Upper lobe of left lung (tissue), 6 donors: ENCODE results near the gene HTR1E. TPM values are rescaled to one million over a fixed set of nuclear protein-coding genes. Genes with fewer than 3 reads are reported as not detected.

ENCODE experiments used
- ATAC-seq, 2 donors: fragments of 200-7000 bp; cut with Tn5 transposase; one replicate each; pipeline ENCODE4 v1.9.1; 2022; ENCODE audit warnings: mild to moderate bottlenecking in 2 of 2, moderate library complexity in 2 of 2; ENCODE audit not compliant: low FRiP score in 2 of 2
- DNase-seq, 2 donors: peaks; one replicate each; pipeline ENCODE4 v3.0.0-alpha.2; 2019 to 2020
- H3K27ac ChIP-seq, 4 donors: fragments of 200-600 bp; sonication (generic); one replicate each; pipeline ENCODE4 v1.5.1; 2016 to 2019
- H3K27me3 ChIP-seq, 4 donors: fragments of 200-600 bp; sonication (generic); one replicate each; pipeline ENCODE4 v1.5.1; 2017 to 2019
- H3K36me3 ChIP-seq, 4 donors: fragments of 200-600 bp; sonication (generic); one replicate each; pipeline ENCODE4 v1.5.1; 2016 to 2019
- H3K4me1 ChIP-seq, 4 donors: fragments of 200-600 bp; sonication (generic); one replicate each; pipeline ENCODE4 v1.5.1; 2018 to 2019
- H3K4me3 ChIP-seq, 4 donors: fragments of 200-600 bp; sonication (generic); one replicate each; pipeline ENCODE4 v1.5.1; 2017 to 2019; ENCODE audit warnings: mild to moderate bottlenecking in 2 of 4, moderate library complexity in 1 of 4
- H3K9me3 ChIP-seq, 4 donors: fragments of 200-600 bp; sonication (generic); one replicate each; pipeline ENCODE4 v1.5.1; 2018 to 2019
- EP300 ChIP-seq, 4 donors: sonication (generic); formaldehyde crosslinking; IDR thresholded peaks; one replicate each; pipeline ENCODE4 v1.5.1; 2017; ENCODE audit warnings: antibody characterized with exemption in 4 of 4, control low read depth in 2 of 4
- POLR2A ChIP-seq, 4 donors: fragments of 450-650 bp; IDR thresholded peaks; one replicate each; pipeline ENCODE4 v1.5.1; 2016 to 2017; ENCODE audit warnings: antibody characterized with exemption in 4 of 4, mild to moderate bottlenecking in 2 of 4
- POLR2AphosphoS5 ChIP-seq, 2 donors: sonication (generic); formaldehyde crosslinking; IDR thresholded peaks; one replicate each; pipeline ENCODE4 v1.5.1; 2017; ENCODE audit warnings: antibody characterized with exemption in 2 of 2
- WGBS, 2 donors: methylation state at CpG; one replicate each; pipeline ENCODE4 v1.1.5; 2017 to 2018; 5-methylcytosine and 5-hydroxymethylcytosine counted together
- total RNA-seq, 6 donors: library from RNA; depleted of rRNA in 4 of 6; stranded (reverse); fragments of >200 nt in 4 of 6; gene quantifications; one replicate each; pipeline versions ENCODE4 v1.1.0 to v1.2.1, GENCODE V29; 2016 to 2021
- TF ChIP-seq, protein P1 (sequence below), 6 experiments: fragments of 450-650 bp in 4 of 6; fragments of 200-600 bp in 2 of 6; sonication (generic) in 2 of 6; IDR thresholded peaks; one replicate each; pipeline ENCODE4 v1.5.1; 2016 to 2019; ENCODE audit warnings: antibody characterized with exemption in 6 of 6
- donor health status: DM: no; HTN: no; CAD: no; lungs with moderate emphysema.
- donor health status: DM: no; HTN: yes; CAD: no; lungs with severe emphysema.

The HTR1E gene
- total RNA-seq, 6 donors from 2014 or later = not detected

DNA sequence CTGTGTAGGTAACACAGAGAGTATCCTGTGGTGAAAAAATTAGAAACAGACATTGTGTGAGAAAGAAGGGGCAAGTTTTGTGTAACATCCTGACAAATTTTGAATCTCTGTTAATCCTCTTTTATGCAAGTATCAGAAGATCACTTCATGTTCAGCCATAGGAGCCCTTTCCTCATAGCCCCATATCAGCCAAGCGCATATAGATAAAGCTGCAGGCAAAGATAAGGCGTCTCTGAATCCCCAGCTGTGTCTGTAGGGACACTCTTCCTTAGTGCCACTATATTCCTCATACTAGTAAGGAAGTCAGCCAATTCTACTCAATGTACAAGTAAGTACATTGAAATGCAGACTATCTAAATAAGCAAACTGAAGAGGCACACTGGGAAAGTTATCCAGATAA lies 22.3 kb downstream of the HTR1E start:
- Histone ChIP-seq H3K9me3 (no peaks in the 10 kb centered on the region), H3K27ac (no peak overlapping the region), H3K4me1 (no peaks in the 10 kb centered on the region), H3K27me3 (no peaks in the 10 kb centered on the region), H3K4me3 (no peak overlapping the region), H3K36me3 (no peaks in the 10 kb centered on the region)
- TF ChIP-seq POLR2AphosphoS5 (IDR thresholded peaks at IDR 0.05) = no peak
- TF ChIP-seq, protein P1, sequence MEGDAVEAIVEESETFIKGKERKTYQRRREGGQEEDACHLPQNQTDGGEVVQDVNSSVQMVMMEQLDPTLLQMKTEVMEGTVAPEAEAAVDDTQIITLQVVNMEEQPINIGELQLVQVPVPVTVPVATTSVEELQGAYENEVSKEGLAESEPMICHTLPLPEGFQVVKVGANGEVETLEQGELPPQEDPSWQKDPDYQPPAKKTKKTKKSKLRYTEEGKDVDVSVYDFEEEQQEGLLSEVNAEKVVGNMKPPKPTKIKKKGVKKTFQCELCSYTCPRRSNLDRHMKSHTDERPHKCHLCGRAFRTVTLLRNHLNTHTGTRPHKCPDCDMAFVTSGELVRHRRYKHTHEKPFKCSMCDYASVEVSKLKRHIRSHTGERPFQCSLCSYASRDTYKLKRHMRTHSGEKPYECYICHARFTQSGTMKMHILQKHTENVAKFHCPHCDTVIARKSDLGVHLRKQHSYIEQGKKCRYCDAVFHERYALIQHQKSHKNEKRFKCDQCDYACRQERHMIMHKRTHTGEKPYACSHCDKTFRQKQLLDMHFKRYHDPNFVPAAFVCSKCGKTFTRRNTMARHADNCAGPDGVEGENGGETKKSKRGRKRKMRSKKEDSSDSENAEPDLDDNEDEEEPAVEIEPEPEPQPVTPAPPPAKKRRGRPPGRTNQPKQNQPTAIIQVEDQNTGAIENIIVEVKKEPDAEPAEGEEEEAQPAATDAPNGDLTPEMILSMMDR (IDR thresholded peaks at IDR 0.05) = no peak
- TF ChIP-seq EP300 (IDR thresholded peaks at IDR 0.05) = no peak
- TF ChIP-seq POLR2A (IDR thresholded peaks at IDR 0.05) = no peak
- ATAC-seq (no peak), DNase-seq (no peak)
- 84 to 93% methylated on average over 2 of the region's 2 CpGs for WGBS, 2 donors

DNA sequence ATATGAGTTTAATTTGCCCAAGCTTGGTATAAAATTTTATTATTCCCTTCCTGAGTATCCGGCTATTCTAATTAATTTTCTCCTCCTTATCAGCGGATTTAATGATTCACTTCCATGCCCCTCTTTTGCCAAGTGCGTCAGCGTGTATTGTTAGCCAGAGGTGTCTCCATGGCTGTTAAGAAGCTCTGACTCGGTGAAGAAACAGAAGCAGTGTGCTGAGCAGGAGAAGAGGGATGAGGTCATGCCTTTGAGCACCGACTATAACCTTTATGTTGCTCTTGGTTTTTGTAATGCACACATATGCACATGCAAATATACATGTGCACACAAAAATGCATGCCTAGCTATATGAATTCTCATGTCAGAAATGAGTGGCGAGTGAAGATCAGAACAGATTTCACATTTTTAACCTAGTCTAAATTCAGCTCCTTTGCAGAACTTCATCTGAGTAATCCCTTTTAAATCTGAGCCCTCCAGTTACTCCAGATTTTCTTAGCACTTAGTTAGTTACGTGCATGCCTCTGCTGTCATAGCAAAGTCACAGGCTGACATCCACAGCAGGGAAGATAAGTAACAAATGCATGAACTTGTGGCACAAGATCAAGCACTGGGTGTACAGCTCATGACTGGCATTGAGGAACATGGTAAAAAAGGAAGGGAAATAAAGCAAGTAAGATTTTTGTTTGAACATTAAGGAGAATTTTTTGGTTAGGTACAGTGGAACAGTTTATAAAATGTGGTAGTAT lies 24.3 kb downstream of the HTR1E start:
- DNase-seq (no peak), ATAC-seq (no peak)
- TF ChIP-seq POLR2A (IDR thresholded peaks at IDR 0.05) = no peak
- no peak for TF ChIP-seq EP300 (IDR thresholded peaks at IDR 0.05)
- TF ChIP-seq, protein P1 (IDR thresholded peaks at IDR 0.05) = no peak
- no peak for TF ChIP-seq POLR2AphosphoS5 (IDR thresholded peaks at IDR 0.05)
- Histone ChIP-seq H3K4me1 (no peaks in the 10 kb centered on the region), H3K4me3 (no peak overlapping the region), H3K27ac (no peak overlapping the region), H3K27me3 (no peaks in the 10 kb centered on the region), H3K36me3 (no peaks in the 10 kb centered on the region), H3K9me3 (no peaks in the 10 kb centered on the region)
- WGBS, 2 donors = 79 to 80% methylated on average over 8 of the region's 8 CpGs

DNA sequence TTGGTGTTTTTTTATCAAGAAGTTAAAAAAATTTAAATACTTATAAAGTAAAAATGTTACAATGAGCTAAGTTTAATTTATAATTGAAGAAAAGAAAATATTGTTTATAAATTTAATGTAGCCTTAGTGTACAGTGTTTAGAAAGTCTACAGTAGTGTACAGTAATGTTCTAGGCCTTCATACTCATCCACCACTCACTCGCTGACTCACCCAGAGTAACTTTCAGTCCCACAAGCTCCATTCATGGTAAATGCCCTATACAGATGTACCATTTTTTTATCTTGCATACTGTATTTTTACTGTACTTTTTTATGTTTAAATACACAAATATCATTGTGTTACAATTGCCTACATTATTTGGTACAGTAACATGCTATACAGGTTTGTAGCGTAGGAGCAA lies 26.0 kb downstream of the HTR1E start:
- Histone ChIP-seq H3K4me3 (no peak overlapping the region), H3K27ac (no peak overlapping the region), H3K36me3 (no peaks in the 10 kb centered on the region), H3K27me3 (no peaks in the 10 kb centered on the region), H3K4me1 (no peaks in the 10 kb centered on the region), H3K9me3 (no peaks in the 10 kb centered on the region)
- no peak for ATAC-seq
- WGBS, 2 donors = 90% methylated on average over 2 of the region's 2 CpGs
- no peak for DNase-seq
- TF ChIP-seq, protein P1 (IDR thresholded peaks at IDR 0.05) = no peak
- TF ChIP-seq EP300 (IDR thresholded peaks at IDR 0.05) (no peak), POLR2AphosphoS5 (IDR thresholded peaks at IDR 0.05) (no peak), POLR2A (IDR thresholded peaks at IDR 0.05) (no peak)

DNA sequence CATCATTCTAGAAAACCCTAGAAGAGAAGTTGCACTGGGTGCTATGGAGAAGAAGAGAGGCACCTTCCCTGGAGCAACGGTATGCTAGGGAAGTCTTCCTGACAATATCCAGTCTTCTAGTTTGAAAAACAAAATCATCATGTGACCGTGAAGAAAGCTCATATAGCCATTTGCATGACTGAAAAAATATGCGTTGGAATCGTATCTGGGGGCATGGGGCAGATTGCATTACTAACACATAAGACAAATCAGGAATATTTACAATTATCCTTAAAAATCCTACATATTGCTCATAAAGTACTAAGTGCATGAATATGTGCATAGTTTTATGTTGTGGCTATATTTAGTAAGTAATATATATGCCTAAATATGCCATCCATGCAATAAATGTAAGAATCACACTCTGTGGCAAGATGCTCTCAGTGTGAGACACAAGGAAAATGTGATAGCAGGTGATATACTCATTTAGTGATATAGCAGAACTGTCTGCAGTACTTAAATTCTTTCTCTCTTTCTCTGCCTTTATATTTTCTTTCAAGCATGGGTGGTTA lies 26.8 kb downstream of the HTR1E start:
- ATAC-seq (no peak), DNase-seq (no peak)
- Histone ChIP-seq H3K27ac (no peak overlapping the region), H3K9me3 (no peaks in the 10 kb centered on the region), H3K4me3 (no peak overlapping the region), H3K36me3 (no peaks in the 10 kb centered on the region), H3K27me3 (no peaks in the 10 kb centered on the region), H3K4me1 (no peaks in the 10 kb centered on the region)
- 70 to 84% methylated on average over 4 of the region's 4 CpGs for WGBS, 2 donors
- TF ChIP-seq POLR2AphosphoS5 (IDR thresholded peaks at IDR 0.05) (no peak), EP300 (IDR thresholded peaks at IDR 0.05) (no peak), POLR2A (IDR thresholded peaks at IDR 0.05) (no peak)
- TF ChIP-seq, protein P1 (IDR thresholded peaks at IDR 0.05) = no peak

DNA sequence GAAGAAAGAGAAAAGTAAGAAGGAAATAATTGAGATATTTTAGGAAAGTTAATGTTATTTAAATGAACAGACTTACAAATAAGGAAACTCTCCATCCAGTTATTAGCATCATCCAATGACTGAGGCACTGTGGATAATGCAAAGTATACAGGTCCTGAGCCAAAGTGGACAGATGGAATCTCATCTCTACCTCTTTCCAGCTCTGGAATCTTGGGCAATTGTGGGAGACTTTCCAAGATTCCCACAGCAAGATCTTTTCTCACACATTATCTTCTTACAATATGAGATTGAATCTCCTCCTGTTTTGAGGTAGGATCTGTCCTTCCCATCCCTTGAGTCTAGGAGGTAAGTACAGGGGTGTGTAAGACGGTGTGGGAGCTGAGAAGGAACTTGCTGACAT lies 28.9 kb downstream of the HTR1E start:
- no peak for TF ChIP-seq EP300 (IDR thresholded peaks at IDR 0.05)
- TF ChIP-seq POLR2A (IDR thresholded peaks at IDR 0.05) = no peak
- no peak for TF ChIP-seq POLR2AphosphoS5 (IDR thresholded peaks at IDR 0.05)
- TF ChIP-seq, protein P1 (IDR thresholded peaks at IDR 0.05) = no peak
- H3K9me3 ChIP-seq = no peaks in the 10 kb centered on the region
- 50 to 74% methylated on average over 1 of the region's 1 CpG for WGBS, 2 donors

More for the DNA sequence above, 28.9 kb downstream of the HTR1E start:
- Histone ChIP-seq H3K4me1 (no peaks in the 10 kb centered on the region), H3K27ac (no peak overlapping the region), H3K4me3 (no peak overlapping the region), H3K36me3 (no peaks in the 10 kb centered on the region), H3K27me3 (no peaks in the 10 kb centered on the region)
- no peak for ATAC-seq
- DNase-seq = no peak
